Stimulated activated CD8-positive, alpha-beta memory T cell treated with anti-CD3 and anti-CD28 coated beads, Interleukin-15, amount 100 ng/mL, for 48 hours (primary cell): ENCODE measurements around the gene TNIK.

ENCODE experiments used
- DNase-seq, 2 donors: peaks; one replicate each; pipeline ENCODE4 v3.0.0-alpha.2; 2020; ENCODE audit warnings: low read depth in 2 of 2

TNIK gene

GRCh38 chr3:171362575-171362974 lies 97.6 kb downstream of the TNIK start:
- no peak for DNase-seq

GRCh38 chr3:171358881-171359198 lies 101.4 kb downstream of the TNIK start:
- no peak for DNase-seq

- no peak for DNase-seq
Measured at GRCh38 chr3:171358181-171358880, 101.9 kb downstream of the TNIK start.

- no peak for DNase-seq
Measured at GRCh38 chr3:171357721-171358120, 102.5 kb downstream of the TNIK start.

- no peak for DNase-seq
Measured at GRCh38 chr3:171356251-171356650, 104.0 kb downstream of the TNIK start.

GRCh38 chr3:171354706-171355582 lies 105.3 kb downstream of the TNIK start:
- no peak for DNase-seq

- DNase-seq, result no peak
Measured at GRCh38 chr3:171354049-171354705, 106.0 kb downstream of the TNIK start.

GRCh38 chr3:171353423-171353822 lies 106.8 kb downstream of the TNIK start:
- no peak for DNase-seq

- no peak for DNase-seq
Measured at GRCh38 chr3:171352387-171352935, 107.7 kb downstream of the TNIK start.

GRCh38 chr3:171351676-171352075 lies 108.5 kb downstream of the TNIK start:
- no peak for DNase-seq

- no peak for DNase-seq
Measured at GRCh38 chr3:171350364-171350763, 109.8 kb downstream of the TNIK start.

GRCh38 chr3:171349392-171349791 lies 110.8 kb downstream of the TNIK start:
- DNase-seq, result no peak

GRCh38 chr3:171348121-171348520 lies 112.1 kb downstream of the TNIK start:
- no peak for DNase-seq

GRCh38 chr3:171347301-171348039 lies 112.7 kb downstream of the TNIK start:
- DNase-seq, result no peak

- DNase-seq, result no peak
Measured at GRCh38 chr3:171346582-171347300, 113.5 kb downstream of the TNIK start.

GRCh38 chr3:171346019-171346418 lies 114.2 kb downstream of the TNIK start:
- no peak for DNase-seq

- no peak for DNase-seq
Measured at GRCh38 chr3:171345107-171345843, 114.9 kb downstream of the TNIK start.

GRCh38 chr3:171343693-171344092 lies 116.5 kb downstream of the TNIK start:
- DNase-seq, result no peak

GRCh38 chr3:171342783-171343420 lies 117.3 kb downstream of the TNIK start:
- DNase-seq, result no peak

GRCh38 chr3:171342200-171342599 lies 118.0 kb downstream of the TNIK start:
- DNase-seq, result no peak
